GM21723 (cell line): Measurements from ENCODE around the gene SCN1B.

ENCODE experiments used
- ATAC-seq: cut with Tn5 transposase; IDR thresholded peaks from one replicate; pipeline ENCODE4 v1.9.1; 2021; ENCODE audit warnings: mild to moderate bottlenecking, moderate library complexity; ENCODE audit not compliant: unreplicated experiment

Gene SCN1B

GRCh38 chr19:35070471-35070870 is 40.2 kb downstream of the SCN1B start:
- ATAC-seq, result no peak

GRCh38 chr19:35073516-35073915 is 43.2 kb downstream of the SCN1B start:
- no peak for ATAC-seq

GRCh38 chr19:35073941-35074340 is 43.7 kb downstream of the SCN1B start:
- ATAC-seq, result no peak

GRCh38 chr19:35074426-35075201 is 44.3 kb downstream of the SCN1B start:
- ATAC-seq, result no peak

GRCh38 chr19:35075202-35076025 is 45.1 kb downstream of the SCN1B start:
- ATAC-seq, result no peak

- no peak for ATAC-seq
These were observed 45.7 kb downstream of the SCN1B start for GRCh38 chr19:35076026-35076370.

GRCh38 chr19:35076657-35077056 is 46.4 kb downstream of the SCN1B start:
- no peak for ATAC-seq

GRCh38 chr19:35077411-35078223 is 47.3 kb downstream of the SCN1B start:
- no peak for ATAC-seq

GRCh38 chr19:35079826-35080225 is 49.6 kb downstream of the SCN1B start:
- ATAC-seq, result no peak

- ATAC-seq, result no peak
These were observed 50.4 kb downstream of the SCN1B start for GRCh38 chr19:35080613-35081170.

- ATAC-seq, result no peak
These were observed 50.9 kb downstream of the SCN1B start for GRCh38 chr19:35081201-35081600.

GRCh38 chr19:35083691-35084508 is 53.6 kb downstream of the SCN1B start:
- ATAC-seq, result no peak

- no peak for ATAC-seq
These were observed 54.2 kb downstream of the SCN1B start for GRCh38 chr19:35084509-35084762.

- peak; percentile 55 for ATAC-seq
These were observed 55.7 kb downstream of the SCN1B start for GRCh38 chr19:35085947-35086346.

GRCh38 chr19:35086455-35086854 is 56.2 kb downstream of the SCN1B start:
- ATAC-seq, result no peak

GRCh38 chr19:35087393-35087792 is 57.1 kb downstream of the SCN1B start:
- ATAC-seq, result no peak

- ATAC-seq, result no peak
These were observed 58.1 kb downstream of the SCN1B start for GRCh38 chr19:35088131-35088913.

- no peak for ATAC-seq
These were observed 59.3 kb downstream of the SCN1B start for GRCh38 chr19:35089554-35089953.
